Mucosa of rectum (tissue), 2 donors: ENCODE data around the gene HTR6.
"Not testable (repeated sequence)": the region's sequence is repeated elsewhere in the genome, so short reads cannot be mapped to it uniquely, and the experiment has no call there.

Experiments used
- H3K27ac ChIP-seq, 2 donors: one replicate each; pipeline ENCODE4 v1.7.0; 2013; ENCODE audit warnings: inconsistent platforms in 2 of 2, low read depth in 2 of 2, low read length in 2 of 2
- H3K27me3 ChIP-seq, 2 donors: one replicate each; pipeline ENCODE4 v1.7.0; 2013; ENCODE audit warnings: low read length in 2 of 2; ENCODE audit not compliant: control insufficient read depth in 2 of 2, insufficient read depth in 2 of 2
- H3K36me3 ChIP-seq, 2 donors: one replicate each; pipeline ENCODE4 v1.7.0; 2013; ENCODE audit warnings: low read length in 2 of 2; ENCODE audit not compliant: control insufficient read depth in 2 of 2, insufficient read depth in 2 of 2
- H3K4me1 ChIP-seq, 2 donors: one replicate each; pipeline ENCODE4 v1.7.0; 2013; ENCODE audit warnings: low read length in 2 of 2, mild to moderate bottlenecking in 1 of 2; ENCODE audit not compliant: control insufficient read depth in 2 of 2, insufficient read depth in 2 of 2
- H3K4me3 ChIP-seq, 2 donors: one replicate each; pipeline ENCODE4 v1.7.0; 2013; ENCODE audit warnings: low read length in 2 of 2
- H3K9ac ChIP-seq, 2 donors: one replicate each; pipeline ENCODE4 v1.7.0; 2013; ENCODE audit warnings: low read length in 2 of 2, low read depth in 1 of 2, mild to moderate bottlenecking in 1 of 2
- H3K9me3 ChIP-seq, 2 donors: one replicate each; pipeline ENCODE4 v1.7.0; 2013; ENCODE audit warnings: low read length in 2 of 2; ENCODE audit not compliant: control insufficient read depth in 2 of 2
- donor health status: healthy.
- donor health status: Normal muscosa, but diverticular disease.

HTR6 gene

DNA sequence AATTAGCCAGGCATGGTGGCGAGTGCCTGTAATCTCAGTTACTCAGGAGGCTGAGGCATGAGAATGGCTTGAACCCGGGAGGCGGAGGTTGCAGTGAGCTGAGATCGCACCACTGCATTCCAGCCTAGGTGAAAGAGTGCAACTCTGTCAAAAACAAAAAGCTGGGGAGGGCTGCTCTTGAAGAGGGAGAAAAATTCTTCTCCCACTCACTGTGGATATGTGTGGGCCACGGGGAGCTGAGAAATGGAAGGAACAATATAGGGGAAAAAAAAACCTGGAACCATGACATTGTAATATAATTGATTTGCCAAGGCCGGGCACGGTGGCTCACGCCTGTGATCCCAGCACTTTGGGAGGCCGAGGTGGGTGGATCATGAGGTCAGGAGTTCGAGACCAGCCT is 27.9 kb upstream of the HTR6 start:
- H3K9ac ChIP-seq, H3K4me3 ChIP-seq, H3K27me3 ChIP-seq, H3K27ac ChIP-seq, H3K36me3 ChIP-seq, H3K9me3 ChIP-seq: not testable (repeated sequence)
- H3K4me1 ChIP-seq, result peaks cover 17 to 21% of the 10 kb centered on the region in 2 donors

DNA sequence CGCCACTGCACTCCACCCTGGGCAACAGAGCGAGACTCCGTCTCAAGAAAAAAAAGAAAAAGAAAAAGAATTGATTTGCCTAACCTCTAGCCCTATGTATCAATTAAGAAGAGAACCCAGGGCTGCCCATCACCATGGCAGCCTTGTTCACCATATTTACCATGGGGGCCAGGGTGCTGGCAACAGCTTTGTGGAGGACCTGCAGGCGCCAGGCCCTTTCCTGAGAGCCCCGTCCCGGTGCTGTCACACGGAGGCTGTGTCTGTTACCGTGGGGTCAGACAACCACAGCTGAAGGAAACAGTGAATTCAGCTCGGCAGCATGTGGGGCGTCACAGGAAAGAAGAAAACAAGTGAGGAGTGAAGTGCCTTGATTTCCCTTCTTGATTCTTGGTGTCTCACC is 27.1 kb upstream of the HTR6 start:
- Histone ChIP-seq H3K4me1 (peaks cover 17 to 23% of the 10 kb centered on the region in 2 donors), H3K9ac (no peak overlapping the region), H3K9me3 (no peaks in the 10 kb centered on the region), H3K27me3 (no peaks in the 10 kb centered on the region), H3K27ac (no peak overlapping the region), H3K4me3 (no peak overlapping the region), H3K36me3 (no peaks in the 10 kb centered on the region)

DNA sequence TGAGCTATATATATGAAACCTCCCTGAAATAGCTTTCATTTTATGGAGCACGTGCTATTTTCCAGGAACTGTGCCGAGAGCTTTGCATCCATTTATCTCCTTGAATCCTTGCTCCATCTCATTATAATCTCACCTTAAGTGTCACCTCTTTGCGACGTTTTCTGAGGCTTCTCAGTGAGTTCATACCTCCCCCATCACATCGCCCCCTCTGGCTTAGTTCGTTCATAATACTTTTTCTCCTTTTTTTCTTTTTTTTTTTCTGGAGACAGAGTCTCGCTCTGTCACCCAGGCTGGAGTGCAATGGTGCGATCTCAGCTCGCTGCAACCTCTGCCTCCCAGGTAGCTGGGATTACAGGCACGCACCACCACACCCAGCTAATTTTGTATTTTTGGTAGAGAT is 25.4 kb upstream of the HTR6 start:
- not testable (repeated sequence) for H3K27me3 ChIP-seq, H3K4me3 ChIP-seq, H3K36me3 ChIP-seq, H3K27ac ChIP-seq, H3K9ac ChIP-seq, H3K9me3 ChIP-seq
- H3K4me1 ChIP-seq, result peaks cover 27 to 34% of the 10 kb centered on the region in 2 donors

DNA sequence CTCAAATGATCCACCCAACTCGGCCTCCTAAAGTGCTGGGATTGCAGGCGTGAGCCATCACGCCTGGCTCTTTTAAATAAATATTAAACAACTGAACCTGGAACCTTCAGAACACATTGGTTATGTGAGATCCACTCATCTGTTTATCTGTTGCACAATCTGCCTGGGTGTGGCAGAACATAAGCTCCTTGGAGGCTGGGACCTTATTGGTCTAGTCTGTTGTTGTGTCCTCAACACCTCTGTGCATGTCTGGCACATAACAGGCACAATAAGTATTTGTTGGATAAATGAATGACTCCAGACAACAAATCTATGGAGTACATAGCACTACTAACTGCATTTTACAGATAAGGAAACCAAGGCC is 24.7 kb upstream of the HTR6 start:
- peak overlapping the region in 1 of 2 donors; percentile 44 for H3K9ac ChIP-seq
- H3K27me3 ChIP-seq, result no peaks in the 10 kb centered on the region
- no peak overlapping the region for H3K4me3 ChIP-seq
- no peaks in the 10 kb centered on the region for H3K9me3 ChIP-seq
- peaks cover 27 to 34% of the 10 kb centered on the region in 2 donors for H3K4me1 ChIP-seq
- H3K27ac ChIP-seq, result peak overlapping the region; percentile 86 to 87
- no peaks in the 10 kb centered on the region for H3K36me3 ChIP-seq

DNA sequence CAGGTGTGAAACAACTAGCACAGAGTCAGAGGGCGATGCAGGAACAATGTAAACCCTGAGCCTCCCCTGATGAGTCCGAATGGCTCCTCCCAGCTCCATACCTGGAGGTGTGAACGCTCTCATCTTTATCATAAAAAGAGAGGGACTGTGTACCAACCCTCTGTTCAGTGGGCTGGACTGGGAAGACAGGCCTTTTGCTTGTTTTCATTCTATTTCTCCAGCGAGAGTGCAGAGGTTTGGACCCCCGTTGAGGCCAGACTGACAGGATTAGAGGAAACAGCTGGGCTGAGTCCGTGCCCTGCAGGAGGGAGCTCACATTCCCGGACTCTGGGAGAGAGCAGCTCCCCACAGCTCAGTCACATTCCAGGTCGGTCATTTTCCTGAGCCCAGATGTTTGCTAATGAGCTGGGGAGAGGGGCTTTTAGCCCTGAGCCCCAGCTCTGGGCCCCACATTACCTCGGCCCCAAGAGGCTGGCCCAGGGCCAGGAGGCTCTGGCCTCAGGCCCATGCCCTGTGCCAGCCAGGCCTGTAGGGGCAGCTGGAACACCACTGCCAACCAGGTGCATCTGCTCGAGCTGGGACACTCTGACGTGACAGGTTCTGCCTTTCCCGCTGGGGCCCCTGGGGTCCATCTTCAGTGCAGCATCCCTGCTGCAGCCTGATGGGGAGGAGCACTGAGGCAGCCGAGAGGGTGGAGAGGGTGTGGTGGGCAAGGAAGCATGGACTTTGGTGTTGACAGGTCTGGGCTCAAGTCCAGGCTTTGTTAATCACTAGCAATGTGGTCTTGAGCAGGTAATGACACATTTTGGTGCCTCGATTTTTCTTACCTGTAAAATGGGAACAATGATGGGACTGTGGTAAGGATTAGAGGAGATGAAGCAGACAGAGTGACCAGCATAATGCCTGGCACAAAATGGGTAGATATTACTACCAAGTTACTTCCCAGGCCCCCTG is 24.0 kb upstream of the HTR6 start:
- H3K36me3 ChIP-seq, result no peaks in the 10 kb centered on the region
- H3K4me3 ChIP-seq, result peak overlapping the region in 1 of 2 donors; percentile 37
- H3K9me3 ChIP-seq, result no peaks in the 10 kb centered on the region
- peak overlapping the region; percentile 86 to 87 for H3K27ac ChIP-seq
- H3K4me1 ChIP-seq, result peaks cover 27 to 34% of the 10 kb centered on the region in 2 donors
- peak overlapping the region in 1 of 2 donors; percentile 44 for H3K9ac ChIP-seq
- H3K27me3 ChIP-seq, result no peaks in the 10 kb centered on the region

DNA sequence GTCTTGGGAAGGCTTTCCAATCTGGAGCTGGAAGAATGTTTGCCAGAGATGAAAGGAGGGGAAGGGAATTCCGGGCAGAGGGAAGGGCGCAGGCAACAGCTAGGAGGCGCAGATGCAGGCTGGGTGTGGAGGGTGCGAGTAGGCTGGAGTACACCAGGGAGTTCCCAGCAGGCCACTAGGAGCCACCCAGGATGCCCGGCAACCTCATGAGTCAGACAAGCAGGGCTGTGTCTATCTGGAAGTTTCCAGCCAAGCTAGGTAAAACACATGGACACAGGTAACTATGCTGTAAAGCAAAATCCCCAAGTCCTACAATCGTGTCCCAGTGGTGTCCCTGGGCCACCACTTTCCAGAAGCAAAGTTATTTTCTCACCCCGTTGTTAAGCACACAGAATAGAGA is 21.6 kb upstream of the HTR6 start:
- Histone ChIP-seq H3K4me3 (peak overlapping the region; percentile 74 to 76), H3K36me3 (no peaks in the 10 kb centered on the region), H3K9ac (peak overlapping the region; percentile 85 to 94), H3K27me3 (no peaks in the 10 kb centered on the region), H3K4me1 (peaks cover 51 to 58% of the 10 kb centered on the region in 2 donors), H3K27ac (peak overlapping the region; percentile 97 to 98), H3K9me3 (no peaks in the 10 kb centered on the region)

DNA sequence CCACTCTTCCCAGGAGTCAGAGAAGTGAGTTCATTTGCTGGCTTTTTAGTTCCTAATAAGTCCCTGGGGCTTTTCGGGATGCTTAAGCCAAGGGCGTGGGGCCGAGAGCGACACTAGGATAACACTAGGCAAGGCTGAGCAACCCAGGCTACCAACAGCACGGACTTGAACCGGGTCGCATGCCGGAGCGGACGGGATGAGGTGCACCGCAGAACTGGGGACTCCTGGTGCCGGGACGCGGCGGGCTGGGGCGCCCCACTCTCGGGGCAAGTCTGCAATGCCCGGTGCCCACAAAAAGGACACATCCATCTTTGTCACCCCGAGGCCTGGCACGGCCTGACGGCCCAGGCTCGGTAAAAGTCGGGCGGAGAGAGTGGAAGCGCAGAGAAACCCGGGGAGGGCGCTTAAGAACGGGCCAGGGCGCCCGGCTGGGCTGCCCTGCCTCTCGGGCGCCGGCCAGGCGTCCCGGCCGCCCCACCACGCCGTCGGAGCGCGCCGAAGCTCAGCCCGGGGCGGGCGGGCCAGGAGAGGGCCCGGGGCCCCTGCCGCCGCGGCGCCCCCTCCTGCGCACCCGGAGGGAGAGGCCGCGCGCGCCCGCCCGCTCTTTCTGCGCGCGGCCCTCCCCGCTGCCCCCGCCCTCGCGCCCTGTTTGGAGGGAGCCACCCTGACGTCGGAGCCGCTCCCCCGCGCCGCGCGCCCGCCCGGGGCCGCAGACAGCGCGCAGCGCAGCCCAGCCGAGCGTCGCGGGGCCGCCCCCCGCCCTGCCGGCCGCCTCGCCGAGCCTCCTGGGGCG is 20.9 kb upstream of the HTR6 start, which contains the start of gene NBL1:
Gene NBL1, plus strand, starts transcription at position 710 of the 793 bp plus-strand sequence. CDS start 10,720 bp downstream, outside the sequence.
- no peaks in the 10 kb centered on the region for H3K36me3 ChIP-seq
- no peaks in the 10 kb centered on the region for H3K9me3 ChIP-seq
- H3K27ac ChIP-seq, result peak within 1 kb of the TSS; percentile 97 to 98
- peak within 1 kb of the TSS; percentile 99 to 100 for H3K9ac ChIP-seq
- peaks cover 56 to 63% of the 10 kb centered on the region in 2 donors for H3K4me1 ChIP-seq
- peak within 1 kb of the TSS; percentile 87 to 98 for H3K4me3 ChIP-seq
- H3K27me3 ChIP-seq, result no peaks in the 10 kb centered on the region

DNA sequence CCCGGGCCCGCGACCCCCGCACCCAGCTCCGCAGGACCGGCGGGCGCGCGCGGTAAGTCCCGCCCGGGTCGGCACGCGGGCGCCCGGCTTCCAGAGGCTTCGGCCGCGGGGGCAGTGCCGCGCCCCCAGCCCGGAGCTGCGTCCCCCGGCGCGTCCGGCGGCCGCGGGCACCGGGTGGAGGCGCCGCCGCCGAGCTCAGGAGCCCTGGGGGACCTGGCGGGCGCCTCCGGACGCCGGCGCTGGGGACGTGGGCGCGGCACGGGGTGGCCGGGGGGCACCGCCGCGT is 20.3 kb upstream of the HTR6 start:
- Histone ChIP-seq H3K27me3 (no peaks in the 10 kb centered on the region), H3K9ac (peak overlapping the region; percentile 99 to 100), H3K36me3 (no peaks in the 10 kb centered on the region), H3K4me1 (peaks cover 58 to 65% of the 10 kb centered on the region in 2 donors), H3K9me3 (no peaks in the 10 kb centered on the region), H3K4me3 (peak overlapping the region; percentile 87 to 98), H3K27ac (peak overlapping the region; percentile 97 to 98)

DNA sequence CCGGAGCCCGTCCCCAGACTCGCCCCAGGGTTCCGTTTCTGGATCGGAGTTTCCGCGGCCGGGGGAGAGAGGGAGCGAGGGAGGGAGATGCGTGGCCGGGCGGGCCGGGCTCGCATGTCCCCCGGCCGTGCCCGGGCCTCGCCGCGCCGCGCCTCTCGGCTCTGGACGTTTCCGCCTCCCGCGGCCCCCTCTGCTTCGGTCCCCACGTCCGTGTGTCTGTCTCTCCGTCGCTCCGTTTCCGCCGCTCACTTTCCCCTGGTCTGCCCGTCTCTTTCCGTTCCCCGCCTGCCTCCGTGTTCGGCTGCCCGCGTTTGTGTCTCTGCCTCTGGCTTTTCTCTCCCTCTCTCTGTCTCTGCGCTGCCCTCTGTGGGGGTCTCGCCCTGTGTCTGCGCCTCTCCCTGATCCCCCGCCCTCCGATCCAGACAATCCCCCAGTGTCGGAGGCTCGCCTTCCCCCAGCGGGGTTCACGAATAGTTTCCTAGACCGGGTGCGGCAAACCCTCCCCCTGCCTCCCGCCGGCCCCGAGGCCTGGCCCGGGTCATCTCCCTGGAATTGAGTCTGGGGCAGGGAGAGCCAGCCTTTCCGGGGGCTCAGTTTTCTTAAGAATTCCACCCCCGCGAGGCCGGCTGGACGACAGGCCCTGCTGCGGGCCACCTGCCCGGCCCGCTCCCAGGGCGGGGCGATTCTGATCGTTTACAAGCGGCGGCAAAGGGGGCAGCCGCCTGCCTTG is 19.8 kb upstream of the HTR6 start:
- Histone ChIP-seq H3K4me3 (peak overlapping the region; percentile 87 to 98), H3K9me3 (no peaks in the 10 kb centered on the region), H3K4me1 (peaks cover 55 to 65% of the 10 kb centered on the region in 2 donors), H3K36me3 (no peaks in the 10 kb centered on the region), H3K27ac (peak overlapping the region; percentile 97 to 98), H3K9ac (peak overlapping the region; percentile 99 to 100), H3K27me3 (no peaks in the 10 kb centered on the region)
